ENCODE results near the gene HOXB5.

The HOXB5 gene

GRCh38 chr17:48603959-48604769 is 10.6 kb upstream of the HOXB5 start:
- no peak for DNase-seq (ENCODE audit: low read depth, low spot score)

- no peak for DNase-seq (ENCODE audit: low read depth, low spot score)
These were observed 8.2 kb upstream of the HOXB5 start for GRCh38 chr17:48601539-48602425.

- no peak for DNase-seq (ENCODE audit: low read depth, low spot score)
These were observed 7.6 kb upstream of the HOXB5 start for GRCh38 chr17:48601207-48601538.

GRCh38 chr17:48600244-48601098 is 6.9 kb upstream of the HOXB5 start:
- DNase-seq (ENCODE audit: low read depth, low spot score) = no peak

GRCh38 chr17:48599354-48599753 is 5.8 kb upstream of the HOXB5 start:
- DNase-seq (ENCODE audit: low read depth, low spot score) = no peak

- DNase-seq (ENCODE audit: low read depth, low spot score) = no peak
These were observed 5.2 kb upstream of the HOXB5 start for GRCh38 chr17:48598736-48599135.

GRCh38 chr17:48597778-48598631 is 4.4 kb upstream of the HOXB5 start:
- DNase-seq (ENCODE audit: low read depth, low spot score) = no peak

- no peak for DNase-seq (ENCODE audit: low read depth, low spot score)
These were observed 3.9 kb upstream of the HOXB5 start for GRCh38 chr17:48597528-48597777.

- DNase-seq (ENCODE audit: low read depth, low spot score) = no peak
These were observed 3.4 kb upstream of the HOXB5 start for GRCh38 chr17:48596735-48597527.

GRCh38 chr17:48596000-48596734 is 2.6 kb upstream of the HOXB5 start:
- no peak for DNase-seq (ENCODE audit: low read depth, low spot score)

GRCh38 chr17:48595278-48595999 is 1.9 kb upstream of the HOXB5 start:
- no peak for DNase-seq (ENCODE audit: low read depth, low spot score)

GRCh38 chr17:48594538-48595277 is 1.1 kb upstream of the HOXB5 start:
- DNase-seq (ENCODE audit: low read depth, low spot score) = no peak

- no peak for DNase-seq (ENCODE audit: low read depth, low spot score)
These were observed 410 bp upstream of the HOXB5 start for GRCh38 chr17:48593840-48594537.

- no peak for DNase-seq (ENCODE audit: low read depth, low spot score)
These were observed 1.0 kb downstream of the HOXB5 start for GRCh38 chr17:48592577-48592976.

- no peak for DNase-seq (ENCODE audit: low read depth, low spot score)
These were observed 1.5 kb downstream of the HOXB5 start for GRCh38 chr17:48592057-48592514.

GRCh38 chr17:48591255-48592056 is 2.1 kb downstream of the HOXB5 start:
- no peak for DNase-seq (ENCODE audit: low read depth, low spot score)

All from iPS DF 19.7 (cell line).